ENCODE measurements around the gene CFAP20DC.
"Not testable (repeated sequence)": the region's sequence is repeated elsewhere in the genome, so short reads cannot be mapped to it uniquely, and the experiment has no call there.

The CFAP20DC gene

DNA sequence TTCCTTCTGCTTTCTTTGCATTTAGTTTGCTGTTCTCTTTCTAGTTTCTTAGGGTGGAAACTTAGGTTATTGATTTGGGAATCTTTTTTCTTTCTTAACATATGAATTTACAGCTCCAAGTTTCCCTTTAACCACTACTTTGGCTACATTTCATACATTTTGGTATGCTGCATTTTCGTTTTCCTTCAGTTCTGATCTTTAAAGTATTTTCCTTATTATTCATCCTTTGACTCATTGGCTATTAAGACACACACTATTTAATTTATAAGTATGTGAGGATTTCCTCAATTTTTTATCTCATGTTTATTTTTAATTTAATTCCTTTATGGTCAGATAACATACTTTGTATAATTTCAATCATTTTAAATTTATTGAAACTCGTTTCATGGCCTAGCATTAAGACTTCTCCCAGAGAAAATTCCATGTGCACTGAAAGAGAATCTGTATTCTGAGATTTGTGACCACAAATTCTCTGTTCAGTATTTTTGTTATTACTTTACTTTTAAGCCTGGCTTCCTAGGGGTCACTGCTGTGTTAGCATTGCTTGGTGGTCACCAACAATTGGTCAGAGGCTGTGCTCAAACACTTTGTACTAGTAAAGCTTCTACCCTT is 87.7 kb downstream of the CFAP20DC start:
- DNase-seq: no peak

- no peak for DNase-seq
These were observed 94.5 kb downstream of the CFAP20DC start for GRCh38 chr3:58955308-58955707.

DNA sequence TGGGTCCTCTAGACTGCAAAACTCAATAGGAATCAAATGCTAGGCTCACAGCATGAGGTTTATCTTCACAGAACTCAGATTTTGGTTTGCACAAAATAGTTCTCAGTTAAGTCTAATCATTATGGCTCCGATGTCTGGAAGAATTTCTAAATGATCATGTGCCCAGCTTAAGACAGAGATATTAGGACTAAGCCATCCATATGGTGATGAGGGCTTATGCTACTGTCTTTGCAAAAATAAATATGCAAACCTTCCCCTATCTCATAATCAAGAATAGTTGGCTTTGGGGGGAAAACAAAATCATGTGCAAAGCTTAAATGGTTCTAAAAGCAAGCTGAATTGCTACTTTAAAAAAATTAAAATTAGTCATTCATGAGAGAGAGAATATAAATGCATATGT is 96.5 kb downstream of the CFAP20DC start:
- DNase-seq: peak in 1 of 2 experiments; percentile 16

- no peak for DNase-seq
These were observed 97.5 kb downstream of the CFAP20DC start for GRCh38 chr3:58952128-58952917.

DNA sequence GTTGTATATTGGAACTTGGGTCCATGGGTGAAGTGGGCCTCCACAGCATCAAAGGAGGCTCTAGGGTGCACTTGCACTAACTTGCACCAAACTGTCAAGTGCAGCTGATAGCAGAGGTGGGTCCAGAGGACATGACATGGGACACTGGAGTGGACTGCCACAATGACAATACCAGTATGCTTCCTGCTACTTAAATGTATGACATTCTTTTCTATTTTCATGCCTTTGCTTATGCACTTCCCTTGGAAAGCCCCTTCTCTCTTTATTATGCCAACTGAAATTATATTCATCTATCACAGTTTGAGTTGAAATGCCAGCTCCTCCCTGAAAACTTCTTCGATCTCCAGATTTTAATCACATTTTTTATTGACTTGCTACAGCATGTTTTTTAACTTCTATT is 101.8 kb downstream of the CFAP20DC start:
- no peak for DNase-seq

GRCh38 chr3:58946875-58947274 is 103.0 kb downstream of the CFAP20DC start:
- no peak for DNase-seq

GRCh38 chr3:58938057-58938456 is 111.8 kb downstream of the CFAP20DC start:
- DNase-seq: no peak

- DNase-seq: no peak
These were observed 125.2 kb downstream of the CFAP20DC start for GRCh38 chr3:58924578-58924977.

GRCh38 chr3:58900386-58900785 is 149.4 kb downstream of the CFAP20DC start:
- peak in 1 of 2 experiments; percentile 53 for DNase-seq

- peak; percentile 31 to 80 for DNase-seq
These were observed 149.9 kb downstream of the CFAP20DC start for GRCh38 chr3:58899953-58900298.

GRCh38 chr3:58899159-58899952 is 150.5 kb downstream of the CFAP20DC start:
- peak; percentile 28 to 71 for DNase-seq

GRCh38 chr3:58898513-58898912 is 151.3 kb downstream of the CFAP20DC start:
- DNase-seq: no peak

GRCh38 chr3:58897646-58898045 is 152.2 kb downstream of the CFAP20DC start:
- DNase-seq: no peak

DNA sequence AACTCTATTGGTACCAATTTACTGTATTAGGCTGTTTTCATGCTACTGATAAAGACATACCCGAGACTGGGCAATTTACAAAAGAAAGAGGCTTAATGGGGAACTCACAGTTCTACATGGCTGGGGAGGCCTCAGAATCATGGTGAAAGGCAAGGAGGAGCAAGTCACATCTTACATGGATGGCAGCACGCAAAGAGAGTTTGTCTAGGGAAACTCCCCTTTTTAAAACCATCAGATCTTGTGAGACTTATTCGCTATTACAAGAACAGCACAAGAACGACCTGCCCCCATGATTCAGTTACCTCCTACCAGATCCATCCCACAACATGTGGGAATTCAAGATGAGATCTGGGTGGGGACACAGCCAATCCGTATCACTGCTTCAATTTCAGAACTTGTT is 154.1 kb downstream of the CFAP20DC start:
- not testable (repeated sequence) for DNase-seq

DNA sequence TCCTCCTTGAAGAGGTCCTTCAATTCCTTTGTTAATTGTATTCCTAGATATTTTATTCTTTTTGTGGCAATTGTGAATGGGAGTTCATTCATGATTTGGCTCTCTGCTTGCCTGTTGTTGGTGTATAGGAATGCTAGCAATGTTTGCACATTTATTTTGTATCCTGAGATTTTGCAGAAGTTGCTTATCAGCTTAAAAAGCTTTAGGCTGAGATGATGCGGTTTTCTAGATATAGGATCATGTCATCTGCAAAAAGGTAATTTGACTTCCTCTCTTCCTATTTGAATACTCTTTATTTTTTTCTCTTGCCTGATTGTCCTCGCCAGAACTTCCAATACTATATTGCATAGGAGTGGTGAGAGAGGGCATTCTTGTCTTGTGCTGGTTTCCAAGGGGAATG is 157.3 kb downstream of the CFAP20DC start:
- DNase-seq: not testable (repeated sequence)

DNA sequence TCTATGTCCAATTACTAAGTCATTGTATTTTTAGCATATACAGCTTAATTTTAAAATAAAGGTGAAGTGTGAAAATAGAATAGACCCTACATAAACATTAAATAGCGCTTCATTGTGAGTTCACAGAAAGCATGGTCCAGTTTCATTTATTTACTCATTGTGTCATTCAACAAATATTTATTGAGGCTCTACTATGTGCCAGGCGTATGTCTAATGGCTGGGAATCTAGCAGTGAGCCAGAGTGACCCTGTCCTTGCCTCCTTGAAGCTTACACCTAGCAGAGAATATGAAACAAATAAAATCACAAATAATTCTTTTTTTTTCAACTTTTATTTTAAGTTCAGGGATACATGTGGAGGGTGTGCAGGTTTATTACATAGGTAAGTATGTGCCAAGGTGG is 161.7 kb downstream of the CFAP20DC start:
- no peak for DNase-seq

- DNase-seq: no peak
These were observed 165.4 kb downstream of the CFAP20DC start for GRCh38 chr3:58884453-58884852.

GRCh38 chr3:58880182-58880581 is 169.6 kb downstream of the CFAP20DC start:
- no peak for DNase-seq

- no peak for DNase-seq
These were observed 175.0 kb downstream of the CFAP20DC start for GRCh38 chr3:58874795-58875194.

GRCh38 chr3:58874248-58874741 is 175.5 kb downstream of the CFAP20DC start:
- DNase-seq: no peak

DNA sequence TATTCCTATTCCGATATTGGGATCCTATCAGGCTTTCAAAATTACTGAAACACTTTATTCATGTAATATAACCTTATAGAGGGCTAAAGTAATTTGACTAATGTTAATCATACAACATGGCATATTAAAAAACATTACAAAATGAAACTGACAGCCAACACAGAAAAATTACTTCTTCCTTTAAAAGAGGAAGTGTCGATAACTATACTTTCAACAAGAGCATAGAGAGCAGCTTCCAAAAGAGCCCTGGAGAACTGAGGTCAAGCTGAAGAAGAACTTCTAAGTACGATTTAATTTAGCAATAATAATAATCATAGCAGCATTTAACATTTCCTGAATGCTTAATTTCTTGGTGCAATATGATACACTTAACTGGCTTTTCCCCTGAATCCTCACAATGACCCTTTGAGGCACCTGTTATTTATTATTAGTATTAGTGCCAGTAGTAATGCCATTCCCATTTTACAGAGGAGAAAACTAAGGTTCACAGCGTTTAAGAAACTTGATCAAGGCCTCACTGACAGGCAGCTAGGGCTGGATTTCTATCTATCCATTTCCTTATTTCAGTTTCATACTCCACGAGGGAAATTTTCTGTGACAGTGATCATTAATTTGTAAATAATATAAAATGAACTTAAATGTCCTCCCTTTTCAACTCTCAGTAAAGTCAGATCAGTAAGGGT is 181.6 kb downstream of the CFAP20DC start:
- no peak for DNase-seq

- DNase-seq: no peak
These were observed 182.2 kb downstream of the CFAP20DC start for GRCh38 chr3:58867621-58868020.

GRCh38 chr3:58866079-58866478 is 183.7 kb downstream of the CFAP20DC start:
- DNase-seq: no peak

Data from NCI-H524 (cell line).